Measurements from ENCODE around the gene LYRM1. TPM values are rescaled to one million over a fixed set of nuclear protein-coding genes. Genes with fewer than 3 reads are reported as not detected.

The LYRM1 gene, protein sequence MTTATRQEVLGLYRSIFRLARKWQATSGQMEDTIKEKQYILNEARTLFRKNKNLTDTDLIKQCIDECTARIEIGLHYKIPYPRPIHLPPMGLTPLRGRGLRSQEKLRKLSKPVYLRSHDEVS
- total RNA-seq = 10 to 100 TPM; 42.6 to 54.6 (median 50.9) TPM

DNA sequence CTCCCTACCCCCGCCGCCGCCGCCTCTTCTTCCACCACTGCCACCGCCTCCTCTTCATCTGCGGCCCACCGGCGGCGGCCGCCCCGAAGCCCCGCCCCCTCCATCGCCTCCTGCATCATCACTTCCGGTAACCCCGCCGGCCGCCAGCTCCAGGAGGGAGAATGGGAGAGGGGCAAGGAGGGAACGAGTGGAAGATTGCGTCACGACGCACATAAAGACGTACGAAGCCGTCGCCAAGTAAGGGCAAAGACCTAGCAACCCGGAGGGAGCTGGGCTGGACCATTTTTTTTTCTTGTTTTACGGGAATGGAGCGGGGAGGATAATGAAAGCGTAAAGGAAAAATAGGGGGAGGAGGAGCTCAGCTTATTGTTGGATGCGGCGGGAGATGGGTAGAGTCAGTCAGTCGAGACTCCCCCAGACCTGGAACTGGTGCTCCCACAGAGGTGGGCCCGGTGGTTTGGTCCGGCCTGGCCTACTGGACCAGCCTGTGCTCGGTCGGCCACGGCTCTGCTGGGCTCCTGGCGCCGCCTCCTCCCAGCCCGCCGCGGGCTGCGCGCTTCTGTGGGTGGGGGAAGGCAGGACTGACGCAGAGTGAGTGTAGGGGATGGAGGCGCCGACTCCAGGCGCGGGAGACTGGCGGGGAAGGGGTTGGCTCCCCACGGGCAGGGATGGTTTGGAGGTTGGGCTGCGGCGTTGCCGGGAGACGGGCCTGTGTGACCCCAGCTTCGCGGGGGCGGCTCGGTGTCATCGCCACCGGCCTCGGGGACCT lies at the start of gene LYRM1, which contains the start of gene DCUN1D3:
Gene LYRM1 (plus strand): TSS at position 473 of the 769 bp plus-strand sequence. CDS start 14,785 bp downstream, outside the sequence.
Gene DCUN1D3 (minus strand): TSS at position 60 of the 769 bp plus-strand sequence. CDS start 37,820 bp downstream, outside the sequence.
- no peaks in the 10 kb centered on the region for H3K36me3 ChIP-seq
- no peaks in the 10 kb centered on the region for H3K9me3 ChIP-seq
- H3K27ac ChIP-seq = peak within 1 kb of the TSS; percentile 98 to 99
- DNase-seq (ENCODE audit: low spot score in 2 of 2) = peak; percentile 92 to 97
- no peaks in the 10 kb centered on the region for H3K27me3 ChIP-seq
- peak; percentile 87 for TF ChIP-seq POLR2A (IDR thresholded peaks at IDR 0.05)
- TF ChIP-seq, protein P1, sequence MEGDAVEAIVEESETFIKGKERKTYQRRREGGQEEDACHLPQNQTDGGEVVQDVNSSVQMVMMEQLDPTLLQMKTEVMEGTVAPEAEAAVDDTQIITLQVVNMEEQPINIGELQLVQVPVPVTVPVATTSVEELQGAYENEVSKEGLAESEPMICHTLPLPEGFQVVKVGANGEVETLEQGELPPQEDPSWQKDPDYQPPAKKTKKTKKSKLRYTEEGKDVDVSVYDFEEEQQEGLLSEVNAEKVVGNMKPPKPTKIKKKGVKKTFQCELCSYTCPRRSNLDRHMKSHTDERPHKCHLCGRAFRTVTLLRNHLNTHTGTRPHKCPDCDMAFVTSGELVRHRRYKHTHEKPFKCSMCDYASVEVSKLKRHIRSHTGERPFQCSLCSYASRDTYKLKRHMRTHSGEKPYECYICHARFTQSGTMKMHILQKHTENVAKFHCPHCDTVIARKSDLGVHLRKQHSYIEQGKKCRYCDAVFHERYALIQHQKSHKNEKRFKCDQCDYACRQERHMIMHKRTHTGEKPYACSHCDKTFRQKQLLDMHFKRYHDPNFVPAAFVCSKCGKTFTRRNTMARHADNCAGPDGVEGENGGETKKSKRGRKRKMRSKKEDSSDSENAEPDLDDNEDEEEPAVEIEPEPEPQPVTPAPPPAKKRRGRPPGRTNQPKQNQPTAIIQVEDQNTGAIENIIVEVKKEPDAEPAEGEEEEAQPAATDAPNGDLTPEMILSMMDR (IDR thresholded peaks at IDR 0.05) = peak in 1 of 3 donors; percentile 23
- TF ChIP-seq POLR2AphosphoS5 (IDR thresholded peaks at IDR 0.05) = peak; percentile 83 to 95 (median 93)
- intact Hi-C loops (cut with DNase I; ENCODE audit: low total_unique reads) = no loop called here
- H3K4me3 ChIP-seq = peak within 1 kb of the TSS; percentile 72 to 87 (median 78)
- peaks cover 0 to 30% of the 10 kb centered on the region in 2 donors for H3K4me1 ChIP-seq

DNA sequence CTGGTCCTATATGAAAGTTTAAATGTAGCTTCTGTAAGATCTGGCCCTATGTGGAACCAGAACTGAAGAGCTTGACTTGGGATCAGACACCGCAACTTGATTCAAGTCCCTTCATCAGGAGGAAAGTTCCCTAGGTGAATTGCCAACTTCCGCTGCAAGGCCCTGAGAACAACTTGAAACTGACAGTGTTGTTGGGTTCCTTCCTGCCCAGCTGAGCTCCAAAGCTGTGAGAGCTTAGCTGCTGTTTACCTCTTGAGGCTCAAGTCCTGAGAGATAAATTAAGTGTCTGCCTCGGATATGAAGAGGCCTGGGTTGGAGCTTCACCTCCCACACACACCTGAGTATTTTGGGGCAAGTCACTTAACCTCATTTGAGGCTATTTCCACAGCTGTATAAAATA lies 49.6 kb upstream of the LYRM1 start:
- peak overlapping the region; percentile 67 to 81 for H3K27ac ChIP-seq
- no peaks in the 10 kb centered on the region for H3K9me3 ChIP-seq
- H3K36me3 ChIP-seq = no peaks in the 10 kb centered on the region
- no peak overlapping the region for H3K4me3 ChIP-seq
- intact Hi-C loops (cut with DNase I; ENCODE audit: low total_unique reads) = loop anchor here (5.0 kb wide), 1 partner anchor 451 kb away; no protein-coding TSS in a partner anchor
- peaks cover 4 to 6% of the 10 kb centered on the region in 2 donors for H3K4me1 ChIP-seq
- no peak for TF ChIP-seq POLR2AphosphoS5 (IDR thresholded peaks at IDR 0.05)
- no peak for TF ChIP-seq POLR2A (IDR thresholded peaks at IDR 0.05)
- TF ChIP-seq, protein P1 (IDR thresholded peaks at IDR 0.05) = no peak
- no peak for DNase-seq (ENCODE audit: low spot score in 2 of 2)
- no peaks in the 10 kb centered on the region for H3K27me3 ChIP-seq

DNA sequence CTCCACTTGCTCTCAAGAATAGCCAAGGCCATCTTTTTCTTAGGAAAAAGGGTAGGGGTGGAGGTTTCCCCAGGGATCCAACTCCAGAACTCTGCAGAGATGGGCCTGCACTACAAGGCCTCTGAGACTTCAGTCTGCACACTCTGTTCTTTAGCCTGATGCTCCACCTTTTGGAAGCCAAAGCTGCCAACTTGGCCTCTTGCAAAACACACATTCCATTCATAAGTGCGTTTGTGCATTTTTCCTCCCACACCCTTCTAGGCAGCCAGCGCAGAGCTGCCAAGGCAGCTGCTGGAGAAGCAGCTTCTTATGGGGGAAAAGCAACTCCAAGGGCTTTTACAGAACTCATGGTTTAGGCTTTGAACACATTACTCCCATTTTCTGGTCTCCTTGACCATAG lies 49.0 kb upstream of the LYRM1 start:
- intact Hi-C loops (cut with DNase I; ENCODE audit: low total_unique reads) = loop anchor here (5.0 kb wide), 1 partner anchor 451 kb away; no protein-coding TSS in a partner anchor
- no peaks in the 10 kb centered on the region for H3K9me3 ChIP-seq
- H3K4me1 ChIP-seq = peaks cover 4 to 6% of the 10 kb centered on the region in 2 donors
- H3K27me3 ChIP-seq = no peaks in the 10 kb centered on the region
- H3K36me3 ChIP-seq = no peaks in the 10 kb centered on the region
- peak; percentile 66 to 88 for DNase-seq (ENCODE audit: low spot score in 2 of 2)
- peak overlapping the region; percentile 67 to 81 for H3K27ac ChIP-seq
- TF ChIP-seq POLR2A (IDR thresholded peaks at IDR 0.05) = no peak
- TF ChIP-seq POLR2AphosphoS5 (IDR thresholded peaks at IDR 0.05) = peak; percentile 80 to 97 (median 82)
- TF ChIP-seq, protein P1 (IDR thresholded peaks at IDR 0.05) = no peak
- H3K4me3 ChIP-seq = peak overlapping the region in 1 of 3 donors; percentile 10

DNA sequence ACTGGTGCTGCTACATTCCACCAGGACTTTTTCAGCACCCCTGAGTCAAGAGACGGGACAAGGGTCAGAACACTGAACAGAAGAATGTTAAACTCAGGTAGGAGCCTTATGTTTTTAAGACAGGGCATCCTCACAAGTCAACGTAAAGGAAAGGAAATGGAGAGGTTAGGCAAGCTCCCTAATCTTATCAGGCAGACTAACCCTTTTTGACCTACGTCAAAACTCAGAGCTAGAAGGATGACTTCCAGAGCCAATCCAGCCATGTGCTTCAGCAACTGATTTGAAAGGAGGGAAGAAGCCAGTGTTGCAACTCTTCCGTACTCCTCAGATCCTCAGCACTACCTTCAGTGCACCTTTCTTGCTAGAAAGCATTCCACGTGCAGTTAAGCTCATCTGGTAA lies 47.4 kb upstream of the LYRM1 start:
- H3K4me3 ChIP-seq = no peak overlapping the region
- no peaks in the 10 kb centered on the region for H3K9me3 ChIP-seq
- TF ChIP-seq, protein P1 (IDR thresholded peaks at IDR 0.05) = no peak
- TF ChIP-seq POLR2A (IDR thresholded peaks at IDR 0.05) (no peak), POLR2AphosphoS5 (IDR thresholded peaks at IDR 0.05) (no peak)
- DNase-seq (ENCODE audit: low spot score in 2 of 2) = no peak
- H3K27me3 ChIP-seq = no peaks in the 10 kb centered on the region
- peak overlapping the region; percentile 16 to 20 for H3K27ac ChIP-seq
- no peaks in the 10 kb centered on the region for H3K36me3 ChIP-seq
- H3K4me1 ChIP-seq = peaks cover 4 to 6% of the 10 kb centered on the region in 2 donors
- intact Hi-C loops (cut with DNase I; ENCODE audit: low total_unique reads) = loop anchor here (5.0 kb wide), 1 partner anchor 449 kb away; no protein-coding TSS in a partner anchor

All from breast epithelium (tissue), 4 donors.